ENCODE data around the gene TSPAN18.

GRCh38 chr11:44938066-44938691 lies 211.4 kb downstream of the TSPAN18 start:
- TF ChIP-seq CTCF (IDR thresholded peaks at IDR 0.05): no peak
- no peak for TF ChIP-seq POLR2A (IDR thresholded peaks at IDR 0.05)
